ENCODE measurements around the gene PAIP2.
"Not testable (repeated sequence)": the region's sequence is repeated elsewhere in the genome, so short reads cannot be mapped to it uniquely, and the experiment has no call there.

PAIP2 gene

GRCh38 chr5:139299486-139299885, 42.2 kb upstream of the PAIP2 start:
- H3K9me3 ChIP-seq (ENCODE audit: control insufficient read depth in 2 of 2, low read length in 2 of 2) = no peaks in the 10 kb centered on the region
- no peak overlapping the region for H3K27ac ChIP-seq (ENCODE audit: low read length)
- no peaks in the 10 kb centered on the region for H3K27me3 ChIP-seq (ENCODE audit: control insufficient read depth in 1 of 2, insufficient read depth in 2 of 2, low read length in 2 of 2)
- H3K9ac ChIP-seq (ENCODE audit: low read length in 2 of 2) = no peak overlapping the region
- no peaks in the 10 kb centered on the region for H3K36me3 ChIP-seq (ENCODE audit: control insufficient read depth in 2 of 2, insufficient read depth in 2 of 2, low read length in 2 of 2)
- H3K4me1 ChIP-seq (ENCODE audit: control insufficient read depth, insufficient read depth, low read length) = peaks cover 30% of the 10 kb centered on the region
- H3K4me3 ChIP-seq (ENCODE audit: low read length in 2 of 2) = no peak overlapping the region

- Histone ChIP-seq H3K9ac (ENCODE audit: low read length in 2 of 2) (no peak overlapping the region), H3K27ac (ENCODE audit: low read length) (no peak overlapping the region), H3K9me3 (ENCODE audit: control insufficient read depth in 2 of 2, low read length in 2 of 2) (no peaks in the 10 kb centered on the region), H3K4me1 (ENCODE audit: control insufficient read depth, insufficient read depth, low read length) (peaks cover 27% of the 10 kb centered on the region), H3K36me3 (ENCODE audit: control insufficient read depth in 2 of 2, insufficient read depth in 2 of 2, low read length in 2 of 2) (no peaks in the 10 kb centered on the region), H3K4me3 (ENCODE audit: low read length in 2 of 2) (no peak overlapping the region), H3K27me3 (ENCODE audit: control insufficient read depth in 1 of 2, insufficient read depth in 2 of 2, low read length in 2 of 2) (no peaks in the 10 kb centered on the region)
Observed at GRCh38 chr5:139301808-139302499, 39.7 kb upstream of the PAIP2 start.

GRCh38 chr5:139304391-139305324, 37.0 kb upstream of the PAIP2 start:
- no peaks in the 10 kb centered on the region for H3K9me3 ChIP-seq (ENCODE audit: control insufficient read depth in 2 of 2, low read length in 2 of 2)
- H3K27me3 ChIP-seq (ENCODE audit: control insufficient read depth in 1 of 2, insufficient read depth in 2 of 2, low read length in 2 of 2) = no peaks in the 10 kb centered on the region
- H3K4me3 ChIP-seq (ENCODE audit: low read length in 2 of 2) = no peak overlapping the region
- H3K36me3 ChIP-seq (ENCODE audit: control insufficient read depth in 2 of 2, insufficient read depth in 2 of 2, low read length in 2 of 2) = no peaks in the 10 kb centered on the region
- H3K27ac ChIP-seq (ENCODE audit: low read length) = no peak overlapping the region
- H3K4me1 ChIP-seq (ENCODE audit: control insufficient read depth, insufficient read depth, low read length) = peaks cover 21% of the 10 kb centered on the region
- H3K9ac ChIP-seq (ENCODE audit: low read length in 2 of 2) = no peak overlapping the region

GRCh38 chr5:139306197-139306596, 35.5 kb upstream of the PAIP2 start:
- Histone ChIP-seq H3K9me3 (ENCODE audit: control insufficient read depth in 2 of 2, low read length in 2 of 2) (no peaks in the 10 kb centered on the region), H3K4me1 (ENCODE audit: control insufficient read depth, insufficient read depth, low read length) (peaks cover 15% of the 10 kb centered on the region), H3K4me3 (ENCODE audit: low read length in 2 of 2) (no peak overlapping the region), H3K27ac (ENCODE audit: low read length) (no peak overlapping the region), H3K36me3 (ENCODE audit: control insufficient read depth in 2 of 2, insufficient read depth in 2 of 2, low read length in 2 of 2) (no peaks in the 10 kb centered on the region), H3K27me3 (ENCODE audit: control insufficient read depth in 1 of 2, insufficient read depth in 2 of 2, low read length in 2 of 2) (no peaks in the 10 kb centered on the region), H3K9ac (ENCODE audit: low read length in 2 of 2) (no peak overlapping the region)

- H3K36me3 ChIP-seq (ENCODE audit: control insufficient read depth in 2 of 2, insufficient read depth in 2 of 2, low read length in 2 of 2) = no peaks in the 10 kb centered on the region
- H3K9me3 ChIP-seq (ENCODE audit: control insufficient read depth in 2 of 2, low read length in 2 of 2) = no peaks in the 10 kb centered on the region
- H3K4me3 ChIP-seq (ENCODE audit: low read length in 2 of 2) = no peak overlapping the region
- no peaks in the 10 kb centered on the region for H3K27me3 ChIP-seq (ENCODE audit: control insufficient read depth in 1 of 2, insufficient read depth in 2 of 2, low read length in 2 of 2)
- peaks cover 15% of the 10 kb centered on the region for H3K4me1 ChIP-seq (ENCODE audit: control insufficient read depth, insufficient read depth, low read length)
- no peak overlapping the region for H3K9ac ChIP-seq (ENCODE audit: low read length in 2 of 2)
- H3K27ac ChIP-seq (ENCODE audit: low read length) = no peak overlapping the region
Observed at GRCh38 chr5:139306628-139307379, 34.9 kb upstream of the PAIP2 start.

- Histone ChIP-seq H3K9ac (ENCODE audit: low read length in 2 of 2) (no peak overlapping the region), H3K36me3 (ENCODE audit: control insufficient read depth in 2 of 2, insufficient read depth in 2 of 2, low read length in 2 of 2) (no peaks in the 10 kb centered on the region), H3K27me3 (ENCODE audit: control insufficient read depth in 1 of 2, insufficient read depth in 2 of 2, low read length in 2 of 2) (no peaks in the 10 kb centered on the region), H3K4me3 (ENCODE audit: low read length in 2 of 2) (no peak overlapping the region), H3K9me3 (ENCODE audit: control insufficient read depth in 2 of 2, low read length in 2 of 2) (no peaks in the 10 kb centered on the region), H3K4me1 (ENCODE audit: control insufficient read depth, insufficient read depth, low read length) (peaks cover 15% of the 10 kb centered on the region), H3K27ac (ENCODE audit: low read length) (no peak overlapping the region)
Observed at GRCh38 chr5:139308797-139309196, 32.9 kb upstream of the PAIP2 start.

GRCh38 chr5:139310715-139311186, 30.9 kb upstream of the PAIP2 start:
- not testable (repeated sequence) for H3K27ac ChIP-seq (ENCODE audit: low read length); H3K27me3 ChIP-seq (ENCODE audit: control insufficient read depth in 1 of 2, insufficient read depth in 2 of 2, low read length in 2 of 2); H3K4me1 ChIP-seq (ENCODE audit: control insufficient read depth, insufficient read depth, low read length)

GRCh38 chr5:139312075-139312474, 29.6 kb upstream of the PAIP2 start:
- no peak overlapping the region for H3K27ac ChIP-seq (ENCODE audit: low read length)
- H3K4me1 ChIP-seq (ENCODE audit: control insufficient read depth, insufficient read depth, low read length) = peaks cover 9% of the 10 kb centered on the region
- H3K27me3 ChIP-seq (ENCODE audit: control insufficient read depth in 1 of 2, insufficient read depth in 2 of 2, low read length in 2 of 2) = no peaks in the 10 kb centered on the region
- H3K9me3 ChIP-seq (ENCODE audit: control insufficient read depth in 2 of 2, low read length in 2 of 2) = no peaks in the 10 kb centered on the region
- no peak overlapping the region for H3K4me3 ChIP-seq (ENCODE audit: low read length in 2 of 2)
- H3K36me3 ChIP-seq (ENCODE audit: control insufficient read depth in 2 of 2, insufficient read depth in 2 of 2, low read length in 2 of 2) = peaks cover 7 to 9% of the 10 kb centered on the region in 2 donors
- no peak overlapping the region for H3K9ac ChIP-seq (ENCODE audit: low read length in 2 of 2)

More at GRCh38 chr5:139310715-139311186, 30.9 kb upstream of the PAIP2 start:
- not testable (repeated sequence) for H3K9ac ChIP-seq (ENCODE audit: low read length in 2 of 2); H3K4me3 ChIP-seq (ENCODE audit: low read length in 2 of 2); H3K36me3 ChIP-seq (ENCODE audit: control insufficient read depth in 2 of 2, insufficient read depth in 2 of 2, low read length in 2 of 2); H3K9me3 ChIP-seq (ENCODE audit: control insufficient read depth in 2 of 2, low read length in 2 of 2)

GRCh38 chr5:139314276-139314675, 27.4 kb upstream of the PAIP2 start:
- Histone ChIP-seq H3K27ac (ENCODE audit: low read length) (no peak overlapping the region), H3K36me3 (ENCODE audit: control insufficient read depth in 2 of 2, insufficient read depth in 2 of 2, low read length in 2 of 2) (peaks cover 17 to 22% of the 10 kb centered on the region in 2 donors), H3K4me3 (ENCODE audit: low read length in 2 of 2) (no peak overlapping the region), H3K9me3 (ENCODE audit: control insufficient read depth in 2 of 2, low read length in 2 of 2) (no peaks in the 10 kb centered on the region), H3K27me3 (ENCODE audit: control insufficient read depth in 1 of 2, insufficient read depth in 2 of 2, low read length in 2 of 2) (no peaks in the 10 kb centered on the region), H3K4me1 (ENCODE audit: control insufficient read depth, insufficient read depth, low read length) (peaks cover 3% of the 10 kb centered on the region), H3K9ac (ENCODE audit: low read length in 2 of 2) (no peak overlapping the region)

GRCh38 chr5:139315056-139315615, 26.5 kb upstream of the PAIP2 start:
- Histone ChIP-seq H3K9me3 (ENCODE audit: control insufficient read depth in 2 of 2, low read length in 2 of 2) (no peaks in the 10 kb centered on the region), H3K27ac (ENCODE audit: low read length) (no peak overlapping the region), H3K36me3 (ENCODE audit: control insufficient read depth in 2 of 2, insufficient read depth in 2 of 2, low read length in 2 of 2) (peaks cover 21 to 26% of the 10 kb centered on the region in 2 donors), H3K4me3 (ENCODE audit: low read length in 2 of 2) (no peak overlapping the region), H3K9ac (ENCODE audit: low read length in 2 of 2) (no peak overlapping the region), H3K27me3 (ENCODE audit: control insufficient read depth in 1 of 2, insufficient read depth in 2 of 2, low read length in 2 of 2) (no peaks in the 10 kb centered on the region), H3K4me1 (ENCODE audit: control insufficient read depth, insufficient read depth, low read length) (peaks cover 3% of the 10 kb centered on the region)
